Activated CD4-positive, alpha-beta T cell treated with anti-CD3 and anti-CD28 coated beads, Interleukin-2, amount 10 ng/mL, durations not matched to agents 24 days and 14 days (primary cell): Measurements from ENCODE around the gene KCNMB3. TPM values are rescaled to one million over a fixed set of nuclear protein-coding genes. Genes with fewer than 3 reads are reported as not detected.
"Not testable (repeated sequence)": the region's sequence is repeated elsewhere in the genome, so short reads cannot be mapped to it uniquely, and the experiment has no call there.

ENCODE experiments used
- DNase-seq: peaks from one replicate; pipeline ENCODE4 v3.0.0; 2022
- H3K27ac Mint-ChIP-seq: one replicate; pipeline ENCODE4 v1.8.0; 2022; ENCODE audit warnings: mild to moderate bottlenecking, mixed read lengths
- H3K27me3 Mint-ChIP-seq: one replicate; pipeline ENCODE4 v1.8.0; 2022; ENCODE audit warnings: mixed read lengths
- H3K36me3 Mint-ChIP-seq: one replicate; pipeline ENCODE4 v1.8.0; 2022; ENCODE audit warnings: low read depth, mild to moderate bottlenecking, mixed read lengths
- H3K4me1 Mint-ChIP-seq: one replicate; pipeline ENCODE4 v1.8.0; 2021; ENCODE audit warnings: mixed read lengths
- H3K4me3 Mint-ChIP-seq: one replicate; pipeline ENCODE4 v1.8.0; 2022; ENCODE audit warnings: mild to moderate bottlenecking, moderate library complexity, mixed read lengths
- H3K9me3 Mint-ChIP-seq: one replicate; pipeline ENCODE4 v1.8.0; 2021; ENCODE audit warnings: mixed read lengths
- intact Hi-C: fragments of 100-400 bp; cut with micrococcal nuclease; formaldehyde crosslinking; loops from one replicate; pipeline ENCODE4 v1.15.1; 2023
- total RNA-seq: library from RNA; stranded (reverse); gene quantifications from 2 replicates; pipeline ENCODE4 v1.2.3, GENCODE V29; 2022

Gene KCNMB3
- total RNA-seq, 1 donor from 2014 or later: 0.70 TPM

- DNase-seq, H3K36me3 Mint-ChIP-seq, H3K4me3 Mint-ChIP-seq, intact Hi-C loops, H3K27ac Mint-ChIP-seq, H3K9me3 Mint-ChIP-seq, H3K4me1 Mint-ChIP-seq: not testable (repeated sequence)
- H3K27me3 Mint-ChIP-seq: peaks cover 20% of the 10 kb centered on the region
These were observed 23.5 kb upstream of the KCNMB3 start for GRCh38 chr3:179274434-179274833.

GRCh38 chr3:179272385-179272784 is 21.5 kb upstream of the KCNMB3 start:
- Mint-ChIP-seq H3K9me3 (no peaks in the 10 kb centered on the region), H3K36me3 (no peaks in the 10 kb centered on the region), H3K4me3 (no peak overlapping the region), H3K4me1 (peaks cover 4% of the 10 kb centered on the region), H3K27me3 (peaks cover 12% of the 10 kb centered on the region), H3K27ac (no peak overlapping the region)
- intact Hi-C loops: no loop called here
- DNase-seq: no peak

GRCh38 chr3:179269152-179269707 is 18.3 kb upstream of the KCNMB3 start:
- no peaks in the 10 kb centered on the region for H3K9me3 Mint-ChIP-seq
- intact Hi-C loops: no loop called here
- H3K36me3 Mint-ChIP-seq: no peaks in the 10 kb centered on the region
- H3K27ac Mint-ChIP-seq: no peak overlapping the region
- H3K4me1 Mint-ChIP-seq: peaks cover 4% of the 10 kb centered on the region
- no peak overlapping the region for H3K4me3 Mint-ChIP-seq
- no peak for DNase-seq
- H3K27me3 Mint-ChIP-seq: peaks cover 15% of the 10 kb centered on the region

- peaks cover 4% of the 10 kb centered on the region for H3K4me1 Mint-ChIP-seq
- H3K27ac Mint-ChIP-seq: no peak overlapping the region
- H3K27me3 Mint-ChIP-seq: peaks cover 15% of the 10 kb centered on the region
- DNase-seq: no peak
- no peak overlapping the region for H3K4me3 Mint-ChIP-seq
- intact Hi-C loops: no loop called here
- no peaks in the 10 kb centered on the region for H3K36me3 Mint-ChIP-seq
- no peaks in the 10 kb centered on the region for H3K9me3 Mint-ChIP-seq
These were observed 17.6 kb upstream of the KCNMB3 start for GRCh38 chr3:179268400-179269051.

GRCh38 chr3:179266701-179267211 is 15.8 kb upstream of the KCNMB3 start:
- no peaks in the 10 kb centered on the region for H3K36me3 Mint-ChIP-seq
- no peak for DNase-seq
- no peaks in the 10 kb centered on the region for H3K9me3 Mint-ChIP-seq
- H3K27me3 Mint-ChIP-seq: peaks cover 13% of the 10 kb centered on the region
- no peak overlapping the region for H3K4me3 Mint-ChIP-seq
- H3K27ac Mint-ChIP-seq: no peak overlapping the region
- H3K4me1 Mint-ChIP-seq: peaks cover 2% of the 10 kb centered on the region
- intact Hi-C loops: no loop called here

GRCh38 chr3:179265875-179266274 is 15.0 kb upstream of the KCNMB3 start:
- intact Hi-C loops: no loop called here
- Mint-ChIP-seq H3K9me3 (no peaks in the 10 kb centered on the region), H3K27ac (no peak overlapping the region), H3K36me3 (no peaks in the 10 kb centered on the region), H3K4me3 (no peak overlapping the region), H3K27me3 (peaks cover 13% of the 10 kb centered on the region), H3K4me1 (peaks cover 4% of the 10 kb centered on the region)
- no peak for DNase-seq

GRCh38 chr3:179265092-179265491 is 14.2 kb upstream of the KCNMB3 start:
- intact Hi-C loops: no loop called here
- Mint-ChIP-seq H3K4me1 (peaks cover 10% of the 10 kb centered on the region), H3K4me3 (no peak overlapping the region), H3K9me3 (no peaks in the 10 kb centered on the region), H3K36me3 (no peaks in the 10 kb centered on the region), H3K27ac (no peak overlapping the region), H3K27me3 (peaks cover 16% of the 10 kb centered on the region)
- DNase-seq: no peak

GRCh38 chr3:179264449-179264848 is 13.5 kb upstream of the KCNMB3 start:
- Mint-ChIP-seq H3K36me3 (no peaks in the 10 kb centered on the region), H3K27me3 (peaks cover 18% of the 10 kb centered on the region), H3K9me3 (no peaks in the 10 kb centered on the region), H3K4me1 (peaks cover 16% of the 10 kb centered on the region), H3K27ac (no peak overlapping the region), H3K4me3 (no peak overlapping the region)
- intact Hi-C loops: no loop called here
- no peak for DNase-seq

GRCh38 chr3:179263134-179263533 is 12.2 kb upstream of the KCNMB3 start:
- intact Hi-C loops: no loop called here
- peaks cover 21% of the 10 kb centered on the region for H3K27me3 Mint-ChIP-seq
- H3K36me3 Mint-ChIP-seq: no peaks in the 10 kb centered on the region
- H3K9me3 Mint-ChIP-seq: no peaks in the 10 kb centered on the region
- H3K4me3 Mint-ChIP-seq: no peak overlapping the region
- DNase-seq: peak; percentile 45
- H3K27ac Mint-ChIP-seq: no peak overlapping the region
- H3K4me1 Mint-ChIP-seq: peaks cover 22% of the 10 kb centered on the region

GRCh38 chr3:179260949-179261765 is 10.2 kb upstream of the KCNMB3 start:
- no peaks in the 10 kb centered on the region for H3K36me3 Mint-ChIP-seq
- H3K27ac Mint-ChIP-seq: no peak overlapping the region
- H3K4me1 Mint-ChIP-seq: peaks cover 24% of the 10 kb centered on the region
- peak overlapping the region; percentile 79 for H3K4me3 Mint-ChIP-seq
- H3K27me3 Mint-ChIP-seq: peaks cover 22% of the 10 kb centered on the region
- DNase-seq: peak; percentile 93
- H3K9me3 Mint-ChIP-seq: no peaks in the 10 kb centered on the region
- intact Hi-C loops: loop anchor here (2.0 kb wide), 1 partner anchor 114 kb away; no protein-coding TSS in a partner anchor

- H3K4me1 Mint-ChIP-seq: peaks cover 25% of the 10 kb centered on the region
- intact Hi-C loops: loop anchor here (2.0 kb wide), 1 partner anchor 113 kb away; no protein-coding TSS in a partner anchor
- peaks cover 24% of the 10 kb centered on the region for H3K27me3 Mint-ChIP-seq
- DNase-seq: peak; percentile 52
- H3K27ac Mint-ChIP-seq, H3K9me3 Mint-ChIP-seq, H3K36me3 Mint-ChIP-seq: not testable (repeated sequence)
- peak overlapping the region; percentile 25 for H3K4me3 Mint-ChIP-seq
These were observed 9.2 kb upstream of the KCNMB3 start for GRCh38 chr3:179259959-179260756.

- intact Hi-C loops: no loop called here
- no peak for DNase-seq
- Mint-ChIP-seq H3K27ac (no peak overlapping the region), H3K9me3 (no peaks in the 10 kb centered on the region), H3K36me3 (no peaks in the 10 kb centered on the region), H3K4me1 (peaks cover 25% of the 10 kb centered on the region), H3K27me3 (peaks cover 18% of the 10 kb centered on the region), H3K4me3 (no peak overlapping the region)
These were observed 7.9 kb upstream of the KCNMB3 start for GRCh38 chr3:179258820-179259219.

GRCh38 chr3:179257742-179258141 is 6.8 kb upstream of the KCNMB3 start:
- intact Hi-C loops, H3K4me3 Mint-ChIP-seq, H3K9me3 Mint-ChIP-seq, H3K36me3 Mint-ChIP-seq, H3K27ac Mint-ChIP-seq, DNase-seq: not testable (repeated sequence)
- Mint-ChIP-seq H3K27me3 (peaks cover 18% of the 10 kb centered on the region), H3K4me1 (peaks cover 25% of the 10 kb centered on the region)
